B cell (primary cell): ENCODE data around the gene HCFC1. TPM values are rescaled to one million over a fixed set of nuclear protein-coding genes. Genes with fewer than 3 reads are reported as not detected.

Source experiments
- ATAC-seq: fragments of 200-7000 bp; cut with Tn5 transposase; one replicate; pipeline ENCODE4 v1.10.0; 2021; ENCODE audit warnings: low read depth, mild to moderate bottlenecking, moderate number of reproducible peaks, moderate library complexity
- CTCF ChIA-PET: fragments of 350-600 bp; sonication (Branson Sonifier 250); formaldehyde crosslinking; loops from one replicate; lab custom pipeline; 2021; ENCODE audit warnings: antibody characterized with exemption, inconsistent platforms; lab: Charles Lee
- POLR2A ChIA-PET: fragments of 350-600 bp; sonication (Branson Sonifier 250); formaldehyde crosslinking; loops from one replicate; lab custom pipeline; 2021; ENCODE audit warnings: antibody characterized with exemption; lab: Charles Lee
- DNase-seq: peaks from one replicate; pipeline ENCODE4 v3.0.0; 2013
- H2AFZ ChIP-seq: 2 replicates; pipeline ENCODE4 v1.6.1; 2012; ENCODE audit warnings: mild to moderate bottlenecking, low read depth, low read length; ENCODE audit not compliant: insufficient read depth, poor library complexity, severe bottlenecking
- H3K27ac ChIP-seq, 2 donors: 1 replicate in 1 of 2; 2 replicates in 1 of 2; pipeline ENCODE4 v1.5.1; 2012 to 2013; ENCODE audit warnings: low read length in 2 of 2, mild to moderate bottlenecking in 2 of 2, moderate library complexity in 1 of 2
- H3K27me3 ChIP-seq, 4 experiments: fragments of 200-600 bp in 1 of 4; sonication (generic) in 1 of 4; replicated peaks in 1 of 4; 1 replicate in 2 of 4; 2 replicates in 2 of 4; pipeline versions ENCODE4 v1.6.1 to v1.7.0; 2013 to 2016; ENCODE audit warnings: low read length in 3 of 4, mild to moderate bottlenecking in 2 of 4, mixed read lengths in 1 of 4, moderate library complexity in 1 of 4; ENCODE audit not compliant: insufficient read depth in 4 of 4, control insufficient read depth in 3 of 4; ENCODE audit errors: control extremely low read depth in 1 of 4
- H3K36me3 ChIP-seq, 2 experiments: replicated peaks in 1 of 2; 1 replicate in 1 of 2; 2 replicates in 1 of 2; pipeline versions ENCODE4 v1.6.1 to v1.7.1; 2013; ENCODE audit warnings: low read length in 1 of 2; ENCODE audit not compliant: insufficient read depth in 2 of 2, control insufficient read depth in 1 of 2; ENCODE audit errors: control extremely low read depth in 1 of 2, extremely low read depth in 1 of 2
- H3K4me1 ChIP-seq, 2 donors: fragments of 200-600 bp in 1 of 2; sonication (generic) in 1 of 2; 1 replicate in 1 of 2; 2 replicates in 1 of 2; pipeline versions ENCODE4 v1.5.1 to v1.6.1; 2013 to 2017; ENCODE audit warnings: low read length in 2 of 2; ENCODE audit not compliant: control insufficient read depth in 2 of 2, insufficient read depth in 2 of 2
- H3K4me2 ChIP-seq: replicated peaks from 2 replicates; pipeline ENCODE3; 2012; ENCODE audit warnings: mild to moderate bottlenecking, low read depth, low read length; ENCODE audit not compliant: poor library complexity, severe bottlenecking
- H3K4me3 ChIP-seq, 5 experiments: fragments of 200-600 bp in 1 of 5; sonication (generic) in 1 of 5; 1 replicate in 3 of 5; 2 replicates in 2 of 5; pipeline versions ENCODE4 v1.5.1 to v1.7.0; 2011 to 2016; ENCODE audit warnings: low read length in 4 of 5, mild to moderate bottlenecking in 4 of 5, low read depth in 2 of 5, control low read depth in 1 of 5, moderate library complexity in 1 of 5; ENCODE audit not compliant: insufficient read depth in 1 of 5; ENCODE audit errors: control extremely low read depth in 1 of 5, extremely low read depth in 1 of 5
- H3K79me2 ChIP-seq: fragments of 200-600 bp; sonication (generic); one replicate; pipeline ENCODE4 v1.6.0; 2016; ENCODE audit warnings: low read length; ENCODE audit not compliant: control insufficient read depth, insufficient read depth
- H3K9ac ChIP-seq: fragments of 200-600 bp; sonication (generic); 2 replicates; pipeline ENCODE4 v1.6.1; 2017; ENCODE audit warnings: mild to moderate bottlenecking, low read length, moderate library complexity
- H3K9me3 ChIP-seq, 3 donors: one replicate each; pipeline versions ENCODE4 v1.6.1 to v1.7.1; 2013; ENCODE audit warnings: low read length in 2 of 3; ENCODE audit not compliant: control insufficient read depth in 2 of 3, insufficient read depth in 1 of 3; ENCODE audit errors: control extremely low read depth in 1 of 3
- H4K20me1 ChIP-seq: 2 replicates; pipeline ENCODE4 v1.6.0; 2012; ENCODE audit warnings: mild to moderate bottlenecking, low read length; ENCODE audit not compliant: insufficient read depth, control insufficient read depth, poor library complexity, severe bottlenecking
- H3K27ac Mint-ChIP-seq: one replicate; pipeline ENCODE4 v1.8.0; 2021; ENCODE audit warnings: mixed read lengths
- H3K27me3 Mint-ChIP-seq: one replicate; pipeline ENCODE4 v1.8.0; 2021; ENCODE audit warnings: mixed read lengths
- H3K4me1 Mint-ChIP-seq: one replicate; pipeline ENCODE4 v1.8.0; 2021; ENCODE audit warnings: mixed read lengths
- H3K4me3 Mint-ChIP-seq: one replicate; pipeline ENCODE4 v1.8.0; 2021; ENCODE audit warnings: mixed read lengths
- H3K9me3 Mint-ChIP-seq: one replicate; pipeline ENCODE4 v1.8.0; 2022; ENCODE audit warnings: mixed read lengths; ENCODE audit not compliant: insufficient read depth
- CTCF ChIP-seq: fragments of 200-600 bp; IDR thresholded peaks from one replicate; pipeline ENCODE4 v1.8.0; 2022; ENCODE audit warnings: antibody characterized with exemption, mild to moderate bottlenecking
- EZH2 ChIP-seq: IDR thresholded peaks from 2 replicates; pipeline ENCODE4 v1.6.1; 2012; ENCODE audit warnings: borderline replicate concordance, low read depth, mild to moderate bottlenecking, moderate library complexity, low read length; ENCODE audit not compliant: insufficient read depth, poor library complexity, severe bottlenecking
- WGBS: methylation state at CpG from one replicate; pipeline ENCODE4 v1.1.5; 2013; ENCODE audit warnings: missing lambda C conversion rate; ENCODE audit not compliant: insufficient coverage; 5-methylcytosine and 5-hydroxymethylcytosine counted together
- intact Hi-C: fragments of 100-400 bp; cut with micrococcal nuclease; formaldehyde crosslinking; loops from one replicate; pipeline ENCODE4 v1.10.0; 2022
- polyA plus RNA-seq: library from polyadenylated mRNA; depleted of rRNA; stranded (reverse); fragments of >200 nt; gene quantifications from 2 replicates; pipeline ENCODE4 v1.2.3, GENCODE V29; 2012
- total RNA-seq, 2 donors: library from RNA; stranded (reverse); fragments of 120-200 nt in 1 of 2; gene quantifications; 1 replicate in 1 of 2; 2 replicates in 1 of 2; pipeline versions ENCODE4 v1.2.3 to v1.2.4, GENCODE V29; 2013 to 2022

Gene HCFC1
- total and polyA plus RNA-seq, 2 donors (not counting 1 experiment from before 2014, with no cell fraction given), result 32.1 to 57.7 TPM

DNA sequence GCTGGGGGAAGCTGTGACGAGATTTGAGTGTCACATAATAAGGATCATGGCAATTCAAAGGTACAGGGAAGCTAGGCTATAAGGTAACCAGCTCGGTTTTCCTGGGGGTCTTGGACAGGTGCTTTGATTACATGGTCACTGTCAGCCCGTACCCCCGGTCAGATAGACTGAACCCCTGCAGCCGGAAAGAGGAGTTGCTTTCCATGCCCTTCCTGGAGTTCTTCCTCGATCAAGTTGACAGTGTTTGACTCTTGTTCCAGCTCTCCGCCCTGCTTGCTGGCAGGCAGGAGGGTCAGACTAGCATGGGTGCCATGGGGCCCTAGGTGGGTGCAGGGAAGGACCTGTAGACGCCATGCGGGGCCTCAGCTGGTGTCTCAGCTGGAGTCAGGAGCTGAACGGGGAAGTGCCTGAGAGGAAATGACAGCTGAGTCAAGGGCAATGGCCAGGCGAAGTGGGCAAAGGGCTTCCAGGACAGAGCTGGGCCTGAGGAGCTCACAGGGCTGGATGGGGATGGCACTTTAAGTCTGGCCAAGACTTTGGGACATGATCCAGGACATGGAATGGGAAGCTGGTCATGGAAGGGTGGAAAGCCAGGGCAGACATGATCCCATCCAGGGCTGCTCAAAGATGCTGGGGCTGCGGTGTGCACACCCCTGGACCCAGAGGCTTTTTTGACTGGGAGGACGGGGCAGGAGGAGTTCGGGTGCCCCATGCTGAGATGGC is 2.5 kb upstream of the HCFC1 start:
- intact Hi-C loops, result loop anchor here (5.0 kb wide), 3 partner anchors 33 to 403 kb away; partner anchors contain the start of gene EMD
- Histone ChIP-seq H3K4me1 (peaks cover 22 to 26% of the 10 kb centered on the region in 2 donors), H3K27me3 (no peaks in the 10 kb centered on the region), H3K36me3 (no peaks in the 10 kb centered on the region), H2AFZ (no peak overlapping the region), H4K20me1 (peaks cover 6% of the 10 kb centered on the region), H3K4me3 (no peak overlapping the region), H3K4me2 (peak overlapping the region; percentile 70), H3K79me2 (peaks cover 22% of the 10 kb centered on the region), H3K9me3 (no peaks in the 10 kb centered on the region), H3K9ac (no peak overlapping the region), H3K27ac (peak overlapping the region; percentile 29 to 100)
- no peaks in the 10 kb centered on the region for H3K9me3 Mint-ChIP-seq
- H3K4me3 Mint-ChIP-seq, result peak overlapping the region; percentile 92
- no peak for TF ChIP-seq CTCF
- TF ChIP-seq EZH2, result no peak
- ChIA-PET POLR2A (interaction anchor here (0.6 to 1.5 kb wide), 2 partner anchors 48 to 397 kb away, joined by 3 to 4 read pairs; partner anchors contain the start of gene ARHGAP4), CTCF (interaction anchor here (0.6 to 1.7 kb wide), 3 partner anchors 32 to 218 kb away, joined by 3 to 12 read pairs (median 5); no protein-coding TSS in a partner anchor)
- H3K4me1 Mint-ChIP-seq, result peaks cover 26% of the 10 kb centered on the region
- WGBS, result 74% methylated on average over 13 of the region's 14 CpGs
- ATAC-seq (no peak), DNase-seq (peak; percentile 18)
- no peaks in the 10 kb centered on the region for H3K27me3 Mint-ChIP-seq
- peak overlapping the region; percentile 94 for H3K27ac Mint-ChIP-seq
